Measurements from ENCODE around the gene ZNF79. TPM values are rescaled to one million over a fixed set of nuclear protein-coding genes. Genes with fewer than 3 reads are reported as not detected.

The ZNF79 gene
- total RNA-seq, 1 donor from 2014 or later: 6.1 TPM

- no peak for DNase-seq (ENCODE audit: low spot score)
These were observed 2.6 kb downstream of the ZNF79 start for GRCh38 chr9:127426756-127427155.

DNA sequence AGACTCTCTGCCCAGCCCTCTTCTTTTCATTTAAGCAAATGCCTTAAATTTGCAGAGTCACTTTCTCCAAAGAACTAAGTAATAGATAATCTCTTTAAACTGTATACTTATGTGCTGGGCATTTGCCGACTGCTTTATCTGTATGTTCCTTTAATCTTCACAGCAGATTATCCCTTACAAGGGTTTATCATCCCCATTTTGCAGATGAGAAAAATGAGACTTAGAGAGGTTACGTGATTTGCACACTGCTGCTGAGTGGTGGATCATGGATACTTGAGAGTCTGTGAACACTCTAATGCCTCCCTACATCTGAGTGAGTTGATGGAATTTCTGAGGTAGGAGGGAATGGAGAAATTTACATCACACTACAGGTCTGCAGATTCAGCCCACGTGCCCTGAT is 4.2 kb downstream of the ZNF79 start:
- no peak for DNase-seq (ENCODE audit: low spot score)

GRCh38 chr9:127430415-127430814 is 6.2 kb downstream of the ZNF79 start:
- no peak for DNase-seq (ENCODE audit: low spot score)

DNA sequence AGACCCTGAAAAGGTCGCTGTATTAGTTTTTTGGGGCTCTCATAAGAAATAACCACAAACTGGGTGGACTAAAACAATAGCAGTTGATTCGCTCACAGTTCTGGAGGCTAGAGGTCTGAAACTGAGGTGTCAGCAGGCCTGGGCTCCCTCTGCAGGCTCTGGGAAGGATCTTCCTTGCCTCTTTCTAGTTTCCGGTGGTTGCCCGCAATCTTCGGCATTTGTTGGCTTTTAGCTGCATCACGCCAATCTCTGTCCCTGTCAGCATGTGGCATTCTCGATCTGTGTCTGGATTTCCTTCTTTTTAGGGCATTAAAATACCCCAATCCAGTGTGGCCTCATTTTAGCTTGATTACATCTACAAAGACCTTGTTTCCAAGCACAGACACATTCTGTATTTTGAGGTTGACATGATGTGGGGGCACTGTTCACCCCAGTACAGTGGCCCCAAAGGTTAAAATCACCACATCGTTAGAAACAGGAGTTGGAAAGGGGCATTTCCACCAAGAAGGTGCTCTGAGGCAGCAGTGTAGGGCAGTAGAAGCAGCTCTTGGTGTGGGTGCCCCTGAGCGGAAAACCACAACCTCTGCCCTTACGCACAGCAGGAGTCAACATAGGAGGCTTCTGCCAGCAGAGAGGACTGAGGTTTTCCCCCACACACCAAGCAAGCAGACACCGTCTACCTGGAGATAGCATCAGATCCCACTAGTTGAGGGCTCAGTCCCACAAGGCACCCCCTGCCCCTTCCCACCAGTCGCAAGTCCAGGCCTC is 13.5 kb downstream of the ZNF79 start:
- no peak for DNase-seq (ENCODE audit: low spot score)

DNA sequence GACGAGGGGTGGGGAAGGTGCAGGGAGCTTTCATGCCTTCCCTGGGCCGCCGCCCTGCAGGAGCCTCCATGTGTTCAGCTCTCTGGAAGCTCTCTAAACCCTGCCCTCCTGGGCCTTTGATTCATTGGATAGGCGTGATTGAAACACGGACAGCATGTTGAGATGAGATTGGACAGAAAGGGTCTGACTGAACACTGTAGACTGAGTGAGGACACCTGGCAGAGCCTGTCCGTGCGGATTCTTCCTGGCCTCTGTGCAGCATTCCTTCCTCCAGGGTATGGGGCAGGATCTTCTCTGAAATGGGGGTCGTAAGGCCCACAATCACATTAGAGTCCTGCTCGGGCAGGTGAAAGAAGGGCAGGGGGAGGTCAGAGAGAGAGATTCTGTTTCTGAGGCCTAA is 14.2 kb downstream of the ZNF79 start:
- DNase-seq (ENCODE audit: low spot score): no peak

DNA sequence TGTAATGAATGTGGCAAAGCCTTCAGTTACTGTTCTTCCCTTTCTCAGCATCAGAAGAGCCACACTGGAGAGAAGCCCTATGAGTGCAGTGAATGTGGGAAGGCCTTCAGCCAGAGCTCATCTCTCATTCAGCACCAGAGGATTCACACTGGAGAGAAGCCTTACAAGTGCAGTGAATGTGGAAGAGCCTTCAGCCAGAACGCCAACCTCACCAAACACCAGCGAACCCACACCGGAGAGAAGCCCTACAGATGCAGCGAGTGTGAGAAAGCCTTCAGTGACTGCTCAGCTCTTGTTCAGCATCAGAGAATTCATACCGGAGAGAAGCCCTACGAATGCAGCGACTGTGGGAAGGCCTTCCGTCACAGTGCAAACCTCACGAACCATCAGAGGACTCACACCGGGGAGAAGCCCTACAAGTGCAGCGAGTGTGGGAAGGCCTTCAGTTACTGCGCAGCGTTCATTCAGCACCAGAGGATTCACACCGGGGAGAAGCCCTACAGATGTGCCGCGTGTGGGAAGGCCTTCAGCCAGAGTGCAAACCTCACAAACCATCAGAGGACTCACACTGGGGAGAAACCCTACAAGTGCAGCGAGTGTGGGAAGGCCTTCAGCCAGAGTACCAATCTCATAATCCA is 20.2 kb downstream of the ZNF79 start:
- no peak for DNase-seq (ENCODE audit: low spot score)

- DNase-seq (ENCODE audit: low spot score): no peak
These were observed 21.0 kb downstream of the ZNF79 start for GRCh38 chr9:127444921-127445850.

GRCh38 chr9:127445851-127446712 is 21.9 kb downstream of the ZNF79 start:
- DNase-seq (ENCODE audit: low spot score): no peak

- DNase-seq (ENCODE audit: low spot score): no peak
These were observed 22.7 kb downstream of the ZNF79 start for GRCh38 chr9:127446713-127447415.

GRCh38 chr9:127447416-127448111 is 23.4 kb downstream of the ZNF79 start:
- no peak for DNase-seq (ENCODE audit: low spot score)

DNA sequence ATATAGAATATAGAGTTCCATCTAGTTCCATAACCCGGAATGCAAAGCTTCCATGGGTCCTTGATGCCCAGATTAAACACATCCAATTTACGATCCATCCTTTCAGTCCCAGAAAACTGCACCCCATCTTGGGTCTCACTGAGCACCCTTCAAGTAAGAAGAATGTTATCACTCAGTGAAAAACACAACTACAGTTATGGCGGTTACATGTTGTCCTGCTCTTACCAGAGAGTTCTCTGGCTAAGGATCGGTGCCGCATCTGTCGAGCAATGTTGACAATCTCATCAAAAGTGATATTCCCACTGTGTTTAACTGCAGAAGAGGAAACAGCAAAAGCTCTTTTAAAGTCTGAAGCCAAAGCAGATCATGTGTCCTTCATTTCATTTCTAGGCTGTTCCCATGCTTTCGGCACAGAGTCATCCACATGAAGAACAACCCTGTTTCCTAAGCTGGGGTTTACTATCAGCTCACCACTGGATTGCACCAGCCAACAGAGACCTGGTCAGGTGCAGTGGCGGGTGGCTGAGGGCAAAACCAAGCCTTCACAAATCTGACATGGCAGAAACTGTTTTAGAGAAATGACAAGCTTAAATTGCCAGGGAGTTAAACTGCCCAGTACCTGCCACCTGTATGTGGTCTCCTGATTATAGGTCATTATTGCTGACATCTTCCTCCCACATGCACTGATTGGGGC is 24.1 kb downstream of the ZNF79 start:
- DNase-seq (ENCODE audit: low spot score): no peak

GRCh38 chr9:127449332-127449966 is 25.3 kb downstream of the ZNF79 start:
- no peak for DNase-seq (ENCODE audit: low spot score)

DNA sequence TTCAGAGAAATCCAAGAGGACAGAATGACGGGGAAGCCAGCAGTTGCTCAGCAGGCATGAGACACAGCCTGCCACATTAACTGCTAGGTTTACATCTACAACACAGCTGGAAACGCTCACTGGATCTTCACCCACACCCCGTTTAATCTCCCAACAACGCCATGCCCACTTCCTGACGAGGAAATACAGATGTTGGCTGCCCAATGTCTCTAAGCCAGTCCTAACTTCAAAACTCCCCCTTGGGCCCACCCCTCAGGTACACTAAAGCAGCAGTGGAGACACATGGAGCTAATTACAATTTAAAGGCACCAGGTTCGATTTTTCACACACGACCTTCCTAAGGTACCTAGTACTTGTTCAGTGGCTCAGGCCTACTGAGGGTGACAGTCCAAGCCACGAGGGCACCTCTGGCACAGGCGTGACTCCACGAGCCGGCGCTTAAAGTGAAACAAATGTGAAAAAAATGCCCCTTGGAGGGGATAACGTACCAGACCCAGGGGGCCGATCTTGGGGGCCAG is 26.1 kb downstream of the ZNF79 start:
- DNase-seq (ENCODE audit: low spot score): no peak

DNA sequence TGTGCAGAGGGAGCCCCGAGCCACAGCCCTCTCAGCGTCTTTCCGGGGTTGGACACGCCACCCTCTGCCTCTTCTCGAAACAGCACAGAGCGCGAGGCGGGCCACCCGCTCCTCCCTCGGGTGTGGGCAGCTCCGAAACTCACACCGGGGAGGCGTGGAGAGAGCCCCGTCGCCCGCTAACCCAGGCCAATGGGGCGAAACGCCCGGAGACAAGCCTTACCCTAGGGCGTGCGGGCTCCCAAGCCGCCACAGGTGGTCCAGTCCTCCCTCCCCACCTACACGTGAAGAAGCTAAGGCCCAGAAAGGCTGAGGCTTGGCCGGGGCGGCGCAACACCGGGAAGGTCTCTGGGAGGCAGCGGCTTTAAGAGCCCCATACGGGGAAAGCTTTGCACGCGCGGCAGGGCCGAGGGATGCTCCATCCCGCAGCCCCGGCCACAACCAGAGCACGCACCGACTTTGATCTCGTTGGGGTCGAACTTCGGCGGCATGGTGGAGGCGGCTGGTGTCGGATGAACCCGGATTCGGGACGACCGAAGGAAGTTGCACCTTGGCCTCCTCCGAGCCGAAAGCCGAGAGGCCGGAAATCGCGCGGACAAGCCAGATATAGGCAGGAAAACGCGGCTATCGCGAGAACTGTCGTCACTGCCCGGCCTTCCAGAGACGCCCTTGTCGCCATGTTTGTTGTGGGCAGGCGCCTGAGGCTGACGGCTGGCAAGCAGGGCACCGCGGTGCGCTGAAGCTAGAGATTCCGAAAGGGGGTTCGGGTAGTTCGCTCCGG is 26.8 kb downstream of the ZNF79 start, which contains the start of the genes LRSAM1 and RPL12:
Gene LRSAM1 (plus strand): TSS at position 681 of the 778 bp plus-strand sequence. CDS start 3,018 bp downstream, outside the sequence.
Gene RPL12 (minus strand): TSS at position 577 of the 778 bp plus-strand sequence. CDS start 89 bp downstream, at position 488.
- DNase-seq (ENCODE audit: low spot score): peak; percentile 99

DNA sequence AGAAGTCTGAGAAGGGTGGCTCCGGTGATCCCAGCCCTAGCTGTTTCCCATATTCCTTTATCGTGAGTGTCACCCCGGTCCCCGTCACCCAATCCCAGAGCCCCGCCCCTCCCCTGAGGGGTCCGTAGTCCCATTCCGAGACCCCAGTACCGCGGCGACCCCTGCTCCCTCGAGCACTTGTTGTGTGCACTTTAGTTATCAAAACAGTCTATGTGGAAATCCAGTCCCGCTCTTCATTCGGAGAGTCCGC is 27.4 kb downstream of the ZNF79 start:
- DNase-seq (ENCODE audit: low spot score): no peak

- no peak for DNase-seq (ENCODE audit: low spot score)
These were observed 27.9 kb downstream of the ZNF79 start for GRCh38 chr9:127451858-127452656.

- no peak for DNase-seq (ENCODE audit: low spot score)
These were observed 28.5 kb downstream of the ZNF79 start for GRCh38 chr9:127452691-127453090.
